ENCODE results near the gene VAT1L.

DNA sequence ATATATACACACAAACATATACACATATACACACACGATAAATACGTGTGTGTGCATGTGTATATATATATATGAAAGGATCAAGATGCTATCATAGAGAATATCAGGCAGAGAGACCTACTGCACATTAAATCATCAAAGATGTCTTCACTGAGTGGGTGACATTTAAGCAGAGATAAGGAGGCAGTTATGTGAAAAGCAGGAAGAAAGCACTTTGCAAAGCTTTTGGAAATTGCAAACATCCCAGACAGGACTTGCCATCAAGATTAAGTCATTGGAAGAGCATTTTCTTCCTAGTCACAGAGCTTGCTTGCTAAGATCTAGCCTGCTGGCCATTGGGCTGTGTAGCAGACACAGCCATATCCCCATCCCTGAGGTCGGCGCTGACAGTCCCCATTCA, 56.4 kb downstream of the VAT1L start:
- TF ChIP-seq EP300 (IDR thresholded peaks at IDR 0.05), result no peak
- TF ChIP-seq, protein P1, sequence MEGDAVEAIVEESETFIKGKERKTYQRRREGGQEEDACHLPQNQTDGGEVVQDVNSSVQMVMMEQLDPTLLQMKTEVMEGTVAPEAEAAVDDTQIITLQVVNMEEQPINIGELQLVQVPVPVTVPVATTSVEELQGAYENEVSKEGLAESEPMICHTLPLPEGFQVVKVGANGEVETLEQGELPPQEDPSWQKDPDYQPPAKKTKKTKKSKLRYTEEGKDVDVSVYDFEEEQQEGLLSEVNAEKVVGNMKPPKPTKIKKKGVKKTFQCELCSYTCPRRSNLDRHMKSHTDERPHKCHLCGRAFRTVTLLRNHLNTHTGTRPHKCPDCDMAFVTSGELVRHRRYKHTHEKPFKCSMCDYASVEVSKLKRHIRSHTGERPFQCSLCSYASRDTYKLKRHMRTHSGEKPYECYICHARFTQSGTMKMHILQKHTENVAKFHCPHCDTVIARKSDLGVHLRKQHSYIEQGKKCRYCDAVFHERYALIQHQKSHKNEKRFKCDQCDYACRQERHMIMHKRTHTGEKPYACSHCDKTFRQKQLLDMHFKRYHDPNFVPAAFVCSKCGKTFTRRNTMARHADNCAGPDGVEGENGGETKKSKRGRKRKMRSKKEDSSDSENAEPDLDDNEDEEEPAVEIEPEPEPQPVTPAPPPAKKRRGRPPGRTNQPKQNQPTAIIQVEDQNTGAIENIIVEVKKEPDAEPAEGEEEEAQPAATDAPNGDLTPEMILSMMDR (IDR thresholded peaks at IDR 0.05), result no peak
- TF ChIP-seq POLR2AphosphoS5 (IDR thresholded peaks at IDR 0.05), result no peak
- TF ChIP-seq POLR2A (IDR thresholded peaks at IDR 0.05), result no peak
